Nephron (organoid): Measurements from ENCODE around the gene NAGPA.

Source experiments
- H3K27ac Mint-ChIP-seq, 3 experiments: 2 replicates each; pipeline ENCODE4 v1.8.0; 2020; ENCODE audit warnings: mixed read lengths in 3 of 3, mild to moderate bottlenecking in 2 of 3, moderate library complexity in 1 of 3
- H3K27me3 Mint-ChIP-seq: 2 replicates; pipeline ENCODE4 v1.8.0; 2021; ENCODE audit warnings: low read depth, mild to moderate bottlenecking, moderate library complexity, mixed read lengths
- H3K36me3 Mint-ChIP-seq: 2 replicates; pipeline ENCODE4 v1.8.0; 2020; ENCODE audit warnings: low read depth, mixed read lengths
- H3K4me1 Mint-ChIP-seq: 2 replicates; pipeline ENCODE4 v1.8.0; 2020; ENCODE audit warnings: mixed read lengths
- H3K4me3 Mint-ChIP-seq, 3 experiments: 2 replicates each; pipeline ENCODE4 v1.8.0; 2020; ENCODE audit warnings: mild to moderate bottlenecking in 3 of 3, mixed read lengths in 3 of 3, moderate library complexity in 2 of 3
- H3K9me3 Mint-ChIP-seq: 2 replicates; pipeline ENCODE4 v1.8.0; 2020; ENCODE audit warnings: mixed read lengths
- TF ChIP-seq, protein P1 (sequence below), 3 experiments: fragments of 200-600 bp; sonication (generic); IDR thresholded peaks; one replicate each; pipeline ENCODE4 v1.5.0; 2021; ENCODE audit warnings: antibody characterized with exemption in 3 of 3; ENCODE audit not compliant: unreplicated experiment in 3 of 3

NAGPA gene

GRCh38 chr16:5015351-5015750 is 18.4 kb downstream of the NAGPA start:
- no peak overlapping the region for H3K27ac Mint-ChIP-seq
- H3K4me3 Mint-ChIP-seq, result no peak overlapping the region
- peaks cover 36% of the 10 kb centered on the region for H3K27me3 Mint-ChIP-seq
- no peaks in the 10 kb centered on the region for H3K36me3 Mint-ChIP-seq
- H3K9me3 Mint-ChIP-seq, result no peaks in the 10 kb centered on the region
- TF ChIP-seq, protein P1, sequence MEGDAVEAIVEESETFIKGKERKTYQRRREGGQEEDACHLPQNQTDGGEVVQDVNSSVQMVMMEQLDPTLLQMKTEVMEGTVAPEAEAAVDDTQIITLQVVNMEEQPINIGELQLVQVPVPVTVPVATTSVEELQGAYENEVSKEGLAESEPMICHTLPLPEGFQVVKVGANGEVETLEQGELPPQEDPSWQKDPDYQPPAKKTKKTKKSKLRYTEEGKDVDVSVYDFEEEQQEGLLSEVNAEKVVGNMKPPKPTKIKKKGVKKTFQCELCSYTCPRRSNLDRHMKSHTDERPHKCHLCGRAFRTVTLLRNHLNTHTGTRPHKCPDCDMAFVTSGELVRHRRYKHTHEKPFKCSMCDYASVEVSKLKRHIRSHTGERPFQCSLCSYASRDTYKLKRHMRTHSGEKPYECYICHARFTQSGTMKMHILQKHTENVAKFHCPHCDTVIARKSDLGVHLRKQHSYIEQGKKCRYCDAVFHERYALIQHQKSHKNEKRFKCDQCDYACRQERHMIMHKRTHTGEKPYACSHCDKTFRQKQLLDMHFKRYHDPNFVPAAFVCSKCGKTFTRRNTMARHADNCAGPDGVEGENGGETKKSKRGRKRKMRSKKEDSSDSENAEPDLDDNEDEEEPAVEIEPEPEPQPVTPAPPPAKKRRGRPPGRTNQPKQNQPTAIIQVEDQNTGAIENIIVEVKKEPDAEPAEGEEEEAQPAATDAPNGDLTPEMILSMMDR (IDR thresholded peaks at IDR 0.05; ENCODE audit: unreplicated experiment in 3 of 3), result no peak
- H3K4me1 Mint-ChIP-seq, result peaks cover 7% of the 10 kb centered on the region

GRCh38 chr16:5012887-5013286 is 20.8 kb downstream of the NAGPA start:
- TF ChIP-seq, protein P1 (IDR thresholded peaks at IDR 0.05; ENCODE audit: unreplicated experiment in 3 of 3), result no peak
- Mint-ChIP-seq H3K36me3 (no peaks in the 10 kb centered on the region), H3K27me3 (peaks cover 37% of the 10 kb centered on the region), H3K4me1 (no peaks in the 10 kb centered on the region), H3K9me3 (no peaks in the 10 kb centered on the region), H3K4me3 (no peak overlapping the region), H3K27ac (no peak overlapping the region)

GRCh38 chr16:5011637-5012036 is 22.1 kb downstream of the NAGPA start:
- Mint-ChIP-seq H3K4me3 (no peak overlapping the region), H3K9me3 (no peaks in the 10 kb centered on the region), H3K4me1 (no peaks in the 10 kb centered on the region), H3K27me3 (peaks cover 33% of the 10 kb centered on the region), H3K36me3 (no peaks in the 10 kb centered on the region), H3K27ac (no peak overlapping the region)
- TF ChIP-seq, protein P1 (IDR thresholded peaks at IDR 0.05; ENCODE audit: unreplicated experiment in 3 of 3), result no peak

DNA sequence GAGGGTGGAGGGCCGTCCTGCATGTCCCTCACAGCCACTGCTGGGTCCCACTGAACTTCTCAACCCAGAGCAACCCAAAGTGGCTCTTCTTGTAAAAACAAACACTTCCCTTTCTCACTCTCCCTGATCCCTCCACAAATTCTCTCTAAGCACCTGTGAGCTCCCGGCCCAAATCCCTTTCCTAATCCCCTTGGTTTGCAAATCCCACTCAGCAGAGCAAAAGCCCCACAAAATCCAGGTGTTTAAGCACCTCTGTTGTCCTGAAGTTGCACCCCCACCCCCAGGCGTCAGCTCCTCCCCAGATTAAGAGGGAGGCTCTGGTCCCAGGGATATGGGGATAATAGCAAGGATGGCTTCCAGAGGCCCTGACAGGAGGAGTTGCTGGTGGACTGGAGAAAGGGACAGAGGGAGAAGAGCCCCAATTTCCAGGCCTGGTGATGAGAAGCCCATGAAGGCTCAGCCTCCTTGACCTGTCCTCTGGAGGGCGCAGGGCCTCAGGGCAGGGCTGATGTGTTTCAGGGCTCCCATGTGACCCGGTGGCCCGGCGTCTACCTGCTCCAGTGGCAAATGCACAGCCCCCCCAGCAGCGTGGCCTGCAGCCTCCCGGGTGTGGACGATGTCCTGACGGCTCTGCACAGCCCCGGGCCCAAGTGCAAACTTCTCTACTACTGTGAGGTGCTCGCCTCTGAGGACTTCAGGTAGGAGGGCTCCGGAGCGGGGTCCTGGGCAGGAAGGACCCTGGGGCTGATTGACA is 23.0 kb downstream of the NAGPA start:
- Mint-ChIP-seq H3K27me3 (peaks cover 31% of the 10 kb centered on the region), H3K9me3 (no peaks in the 10 kb centered on the region), H3K27ac (no peak overlapping the region), H3K4me3 (no peak overlapping the region), H3K36me3 (no peaks in the 10 kb centered on the region), H3K4me1 (no peaks in the 10 kb centered on the region)
- TF ChIP-seq, protein P1 (IDR thresholded peaks at IDR 0.05; ENCODE audit: unreplicated experiment in 3 of 3), result no peak

DNA sequence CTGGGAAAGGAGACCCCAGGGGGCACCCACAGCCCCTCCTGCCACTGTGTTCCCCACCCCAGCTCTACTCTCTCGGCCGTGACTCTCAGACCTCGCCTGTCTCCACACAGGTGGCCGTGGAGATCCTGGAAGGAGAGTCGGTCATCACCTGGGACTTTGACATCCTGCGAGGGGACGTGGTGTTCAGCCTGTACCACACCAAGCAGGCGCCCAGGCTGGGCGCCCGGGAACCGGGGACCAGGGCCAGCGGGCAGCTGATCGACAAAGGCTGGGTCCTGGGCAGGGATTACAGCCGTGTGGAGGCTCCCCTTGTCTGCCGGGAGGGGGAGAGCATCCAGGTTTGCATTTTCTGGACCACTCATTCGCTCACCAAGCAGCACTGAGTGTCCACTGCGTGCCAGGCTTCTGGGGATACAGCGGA is 25.4 kb downstream of the NAGPA start:
- H3K4me3 Mint-ChIP-seq, result no peak overlapping the region
- TF ChIP-seq, protein P1 (IDR thresholded peaks at IDR 0.05; ENCODE audit: unreplicated experiment in 3 of 3), result no peak

DNA sequence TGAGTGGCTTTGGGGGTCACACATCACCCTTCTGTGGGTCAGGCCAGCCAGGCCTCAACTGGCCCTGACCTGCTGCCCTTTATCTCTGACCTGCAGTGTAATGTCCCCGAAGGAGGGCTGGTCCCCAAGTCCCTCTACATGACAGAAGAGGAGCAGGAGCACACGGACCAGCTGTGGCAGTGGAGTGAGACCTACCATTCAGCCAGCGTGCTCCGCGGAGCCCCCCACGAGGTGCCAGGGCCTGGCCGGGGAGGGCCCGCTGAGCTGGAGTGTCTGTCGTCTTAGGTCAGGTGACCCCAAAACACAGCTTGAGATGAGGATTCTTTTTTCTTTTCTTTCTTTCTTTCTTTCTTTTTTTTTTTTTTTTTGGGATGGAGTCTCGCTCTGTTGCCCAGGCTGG is 26.5 kb downstream of the NAGPA start:
- Mint-ChIP-seq H3K4me1 (no peaks in the 10 kb centered on the region), H3K4me3 (no peak overlapping the region), H3K9me3 (no peaks in the 10 kb centered on the region), H3K27ac (no peak overlapping the region), H3K27me3 (peaks cover 24% of the 10 kb centered on the region), H3K36me3 (no peaks in the 10 kb centered on the region)
- TF ChIP-seq, protein P1 (IDR thresholded peaks at IDR 0.05; ENCODE audit: unreplicated experiment in 3 of 3), result no peak

More for the DNA sequence above, 25.4 kb downstream of the NAGPA start:
- no peak overlapping the region for H3K27ac Mint-ChIP-seq
- peaks cover 31% of the 10 kb centered on the region for H3K27me3 Mint-ChIP-seq
- H3K4me1 Mint-ChIP-seq, result no peaks in the 10 kb centered on the region
- no peaks in the 10 kb centered on the region for H3K9me3 Mint-ChIP-seq
- H3K36me3 Mint-ChIP-seq, result no peaks in the 10 kb centered on the region
